Endothelial cell of umbilical vein (primary cell): Measurements from ENCODE around the gene TNIP1.

Experiments
- CTCF ChIP-seq, 2 donors: IDR thresholded peaks; 1 replicate in 1 of 2; 2 replicates in 1 of 2; pipeline ENCODE4 v1.5.1; 2011; ENCODE audit warnings: low read length in 2 of 2, mild to moderate bottlenecking in 2 of 2, moderate library complexity in 2 of 2, control low read depth in 1 of 2, inconsistent platforms in 1 of 2, low read depth in 1 of 2; ENCODE audit not compliant: insufficient read depth in 1 of 2; ENCODE audit errors: extremely low read depth in 1 of 2
- POLR2A ChIP-seq: IDR thresholded peaks from 2 replicates; pipeline ENCODE4 v1.6.1; 2012; ENCODE audit warnings: low read depth, mild to moderate bottlenecking, control low read depth, low read length
- POLR2AphosphoS5 ChIP-seq: IDR thresholded peaks from 2 replicates; pipeline ENCODE4 v1.6.1; 2012; ENCODE audit warnings: low read depth, mild to moderate bottlenecking, control low read depth, low read length, moderate library complexity; ENCODE audit not compliant: insufficient read depth

DNA sequence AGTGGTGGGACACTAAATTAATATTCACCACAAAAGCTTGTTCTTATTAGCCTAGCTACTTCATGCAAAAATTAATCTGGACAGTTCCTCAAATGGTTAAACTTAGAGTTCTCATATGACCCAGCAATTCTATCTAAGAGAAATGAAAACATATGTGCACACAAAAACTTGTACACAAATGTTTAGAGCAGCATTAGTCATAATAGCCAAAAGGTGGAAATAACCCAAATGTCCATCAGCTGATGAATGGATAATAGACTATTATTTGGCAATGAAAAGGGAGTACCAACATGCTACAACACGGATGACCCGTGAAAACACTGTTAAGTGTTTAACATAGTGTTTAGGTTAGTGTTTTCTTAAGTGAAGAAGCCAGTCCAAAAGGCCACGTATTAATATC is 32.8 kb upstream of the TNIP1 start:
- no peak for TF ChIP-seq POLR2A
- TF ChIP-seq CTCF (IDR thresholded peaks at IDR 0.05; ENCODE audit: extremely low read depth in 1 of 2, insufficient read depth in 1 of 2, low read depth in 1 of 2, low read length in 2 of 2), result no peak
- no peak for TF ChIP-seq POLR2AphosphoS5
